GM12873 (cell line): ENCODE results near the gene DACH1.

ENCODE experiments used
- CTCF ChIP-seq: IDR thresholded peaks from 2 replicates; pipeline ENCODE4 v1.5.1; 2012; ENCODE audit warnings: low read depth, mild to moderate bottlenecking, moderate library complexity, low read length, control low read depth; ENCODE audit not compliant: insufficient read depth; ENCODE audit errors: missing control alignments

Gene DACH1

GRCh38 chr13:71394176-71394575, 472.8 kb downstream of the DACH1 start:
- TF ChIP-seq CTCF: no peak
